NCI-H2081 (cell line): Measurements from ENCODE around the gene METTL23.
"Not testable (repeated sequence)": the region's sequence is repeated elsewhere in the genome, so short reads cannot be mapped to it uniquely, and the experiment has no call there.

Source experiments
- DNase-seq, 2 experiments: peaks; one replicate each; lab custom pipeline; 2025; lab: John Stamatoyannopoulos, UW

The METTL23 gene

GRCh38 chr17:76695059-76695831, 31.4 kb upstream of the METTL23 start:
- no peak for DNase-seq

GRCh38 chr17:76696763-76697701, 29.6 kb upstream of the METTL23 start:
- no peak for DNase-seq

GRCh38 chr17:76697702-76698465, 28.8 kb upstream of the METTL23 start:
- DNase-seq, result no peak

- DNase-seq, result not testable (repeated sequence)
These were observed 28.1 kb upstream of the METTL23 start for GRCh38 chr17:76698466-76698977.

GRCh38 chr17:76700270-76700616, 26.4 kb upstream of the METTL23 start:
- DNase-seq, result no peak

- peak in 1 of 2 experiments; percentile 23 for DNase-seq
These were observed 25.8 kb upstream of the METTL23 start for GRCh38 chr17:76700617-76701470.

GRCh38 chr17:76701471-76701967, 25.1 kb upstream of the METTL23 start:
- DNase-seq, result no peak

GRCh38 chr17:76702076-76702475, 24.6 kb upstream of the METTL23 start:
- no peak for DNase-seq

- no peak for DNase-seq
These were observed 23.6 kb upstream of the METTL23 start for GRCh38 chr17:76702941-76703637.

- no peak for DNase-seq
These were observed 21.8 kb upstream of the METTL23 start for GRCh38 chr17:76704805-76705204.

- DNase-seq, result no peak
These were observed 19.8 kb upstream of the METTL23 start for GRCh38 chr17:76706817-76707216.

- DNase-seq, result no peak
These were observed 18.4 kb upstream of the METTL23 start for GRCh38 chr17:76707985-76708807.

- DNase-seq, result no peak
These were observed 17.3 kb upstream of the METTL23 start for GRCh38 chr17:76709077-76709950.

GRCh38 chr17:76709951-76710862, 16.4 kb upstream of the METTL23 start:
- not testable (repeated sequence) for DNase-seq

GRCh38 chr17:76710863-76711611, 15.6 kb upstream of the METTL23 start, which contains the start of gene MXRA7:
Gene MXRA7 (minus strand): TSS chr17:76710965. CDS start chr17:76710946, 19 bp downstream.
- DNase-seq, result peak; percentile 42 to 59

- not testable (repeated sequence) for DNase-seq
These were observed 14.3 kb upstream of the METTL23 start for GRCh38 chr17:76712321-76712720.
